K562 (cell line): ENCODE measurements around the gene SPINK4. TPM values are rescaled to one million over a fixed set of nuclear protein-coding genes. Genes with fewer than 3 reads are reported as not detected.
A peak's percentile ranks its signal among the peaks of the same experiment; 100 is the strongest.

Experiments
- C11orf30 ChIP-seq: fragments of 450-650 bp; IDR thresholded peaks from 2 replicates; pipeline ENCODE4 v1.6.1; 2016; ENCODE audit warnings: low read depth, mild to moderate bottlenecking
- ELF4 ChIP-seq: fragments of 450-650 bp; formaldehyde crosslinking; IDR thresholded peaks from 2 replicates; pipeline ENCODE4 v1.4.0; 2022; ENCODE audit warnings: missing genetic modification characterization
- FIP1L1 ChIP-seq: fragments of 200-400 bp; formaldehyde crosslinking; IDR thresholded peaks from 2 replicates; pipeline ENCODE4 v1.6.1; 2018; ENCODE audit warnings: mild to moderate bottlenecking, low read depth, low read length; ENCODE audit not compliant: poor library complexity, severe bottlenecking
- HMG20B ChIP-seq: fragments of 250-450 bp; sonication (Bioruptor Pico); IDR thresholded peaks from 2 replicates; pipeline ENCODE4 v1.5.0; 2021; ENCODE audit warnings: mild to moderate bottlenecking
- MEF2A ChIP-seq: IDR thresholded peaks from 2 replicates; pipeline ENCODE4 v1.6.1; 2011; ENCODE audit warnings: low read depth, mild to moderate bottlenecking, low read length, moderate library complexity; ENCODE audit not compliant: control insufficient read depth
- NFIC ChIP-seq: fragments of 450-650 bp; IDR thresholded peaks from 2 replicates; pipeline ENCODE4 v1.6.1; 2017; ENCODE audit warnings: mild to moderate bottlenecking, inconsistent platforms
- NFRKB ChIP-seq: fragments of 450-650 bp; IDR thresholded peaks from 2 replicates; pipeline ENCODE4 v1.6.1; 2016; ENCODE audit warnings: low read depth
- NR2C1 ChIP-seq, 2 experiments: fragments of 450-650 bp; IDR thresholded peaks; 2 replicates each; pipeline ENCODE4 v1.6.1; 2017; ENCODE audit warnings: mild to moderate bottlenecking in 2 of 2, antibody characterized with exemption in 1 of 2, inconsistent platforms in 1 of 2, missing compliant biosample characterization in 1 of 2, missing genetic modification characterization in 1 of 2
- POLR2A ChIP-seq: fragments of 450-650 bp; conservative IDR thresholded peaks from 2 replicates; pipeline ENCODE4 v1.6.1; 2016
- POLR2H ChIP-seq: IDR thresholded peaks from 2 replicates; pipeline ENCODE4 v1.6.1; 2016; ENCODE audit warnings: missing genetic modification characterization, low read depth, mild to moderate bottlenecking, control low read depth, missing compliant biosample characterization, moderate library complexity
- TOE1 ChIP-seq, 2 experiments: fragments of 450-650 bp in 1 of 2; sonication (generic) in 1 of 2; formaldehyde crosslinking in 1 of 2; IDR thresholded peaks; 2 replicates each; pipeline versions ENCODE4 v1.7.1 to v1.8.0; 2016 to 2022; ENCODE audit warnings: borderline replicate concordance in 2 of 2, mild to moderate bottlenecking in 2 of 2, antibody characterized with exemption in 1 of 2, inconsistent platforms in 1 of 2, low read depth in 1 of 2, missing genetic modification reagents in 1 of 2, moderate library complexity in 1 of 2
- ZNF311 ChIP-seq: fragments of 250-450 bp; sonication (Bioruptor Pico); IDR thresholded peaks from 2 replicates; pipeline ENCODE4 v1.4.0; 2020; ENCODE audit warnings: mild to moderate bottlenecking, moderate library complexity
- polyA plus RNA-seq, 8 experiments: library from polyadenylated mRNA; depleted of rRNA in 4 of 8; stranded (reverse) in 5 of 8; unstranded in 3 of 8; fragments of >200 nt; fragmentation: Nextera tagmentation in 2 of 8; fragmentation: Illumina TruSeq in 1 of 8; extraction: Ambion mirVana in 2 of 8; extraction: Trizol in 1 of 8; gene quantifications; 2 replicates each; pipeline versions ENCODE4 v1.2.1 to v1.2.3, GENCODE V29; 2011 to 2014; ENCODE audit warnings: inconsistent platforms in 1 of 8, missing spikeins in 1 of 8
- total RNA-seq, 7 experiments: library from RNA; depleted of rRNA in 6 of 7; stranded (reverse); fragments of >200 nt in 6 of 7; fragmentation: Illumina TruSeq in 2 of 7; extraction: Trizol in 2 of 7; gene quantifications; 2 replicates each; pipeline versions ENCODE4 v1.2.1 to v1.2.3, GENCODE V29; 2011 to 2021; ENCODE audit warnings: low replicate concordance in 1 of 7
- TF ChIP-seq, protein P1 (sequence below): sonication (generic); formaldehyde crosslinking; IDR thresholded peaks from 2 replicates; pipeline ENCODE4 v1.8.0; 2023; ENCODE audit warnings: mild to moderate bottlenecking, missing genetic modification reagents
- TF ChIP-seq, protein P2 (sequence below), 2 experiments: fragments of 450-650 bp in 1 of 2; sonication (generic) in 1 of 2; formaldehyde crosslinking; conservative IDR thresholded peaks; 2 replicates each; pipeline versions ENCODE4 v1.4.0 to v1.8.1; 2020 to 2022; ENCODE audit warnings: mild to moderate bottlenecking in 1 of 2, missing genetic modification reagents in 1 of 2
- TF ChIP-seq, protein P3 (sequence below): sonication (generic); formaldehyde crosslinking; IDR thresholded peaks from 2 replicates; pipeline ENCODE4 v1.8.1; 2023; ENCODE audit warnings: mild to moderate bottlenecking, missing genetic modification reagents
- TF ChIP-seq, protein P4 (sequence below): fragments of 250-450 bp; sonication (Bioruptor Pico); IDR thresholded peaks from 2 replicates; pipeline ENCODE4 v1.4.0; 2020
- TF ChIP-seq, protein P5 (sequence below): fragments of 450-650 bp; formaldehyde crosslinking; IDR thresholded peaks from 2 replicates; pipeline ENCODE4 v1.4.0; 2022; ENCODE audit warnings: missing genetic modification characterization

Gene SPINK4
- total and polyA plus RNA-seq, 9 of the 15 experiments (the other 6 are each of a cell fraction or from before 2014, with no cell fraction given): 0.74 to 5.5 (median 2.1) TPM; not detected in 2

DNA sequence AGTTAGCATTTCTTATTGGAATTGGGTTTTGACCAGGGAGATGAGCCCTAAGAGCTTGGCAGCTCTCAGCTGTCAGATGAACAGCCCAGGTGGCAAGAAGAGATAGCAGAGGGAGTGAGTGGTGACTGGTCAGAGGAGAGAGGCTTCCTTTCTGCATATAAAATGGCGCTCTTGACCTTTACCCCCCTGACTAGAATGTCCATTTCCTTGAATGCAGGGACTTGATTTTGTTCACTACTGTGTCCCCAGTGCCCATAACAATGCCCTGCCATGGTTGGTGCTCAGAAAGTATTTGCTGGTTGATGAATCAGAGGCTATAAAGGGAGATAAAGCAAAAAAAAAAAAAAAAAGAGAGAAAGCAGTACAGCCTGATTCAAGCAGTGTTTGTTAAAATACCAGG lies 32.1 kb downstream of the SPINK4 start (continued):
- TF ChIP-seq POLR2H (tag) (no peak), C11orf30 (no peak), HMG20B (CRISPR knock-in tag) (no peak), TOE1 (IDR thresholded peaks at IDR 0.05; ENCODE audit: borderline replicate concordance) (no peak), TOE1 (CRISPR knock-in tag; IDR thresholded peaks at IDR 0.05; ENCODE audit: borderline replicate concordance, low read depth) (no peak), FIP1L1 (no peak), ZNF311 (no peak), NFIC (no peak), NFRKB (no peak), NR2C1 (IDR thresholded peaks at IDR 0.05) (peak; percentile 44; the same call in 1 of the 2 replicates), NR2C1 (tag; IDR thresholded peaks at IDR 0.05) (peak; percentile 41; the same call in 1 of the 2 replicates), MEF2A (no peak), POLR2A (no peak), ELF4 (CRISPR knock-in tag) (no peak)
- TF ChIP-seq, protein P1, sequence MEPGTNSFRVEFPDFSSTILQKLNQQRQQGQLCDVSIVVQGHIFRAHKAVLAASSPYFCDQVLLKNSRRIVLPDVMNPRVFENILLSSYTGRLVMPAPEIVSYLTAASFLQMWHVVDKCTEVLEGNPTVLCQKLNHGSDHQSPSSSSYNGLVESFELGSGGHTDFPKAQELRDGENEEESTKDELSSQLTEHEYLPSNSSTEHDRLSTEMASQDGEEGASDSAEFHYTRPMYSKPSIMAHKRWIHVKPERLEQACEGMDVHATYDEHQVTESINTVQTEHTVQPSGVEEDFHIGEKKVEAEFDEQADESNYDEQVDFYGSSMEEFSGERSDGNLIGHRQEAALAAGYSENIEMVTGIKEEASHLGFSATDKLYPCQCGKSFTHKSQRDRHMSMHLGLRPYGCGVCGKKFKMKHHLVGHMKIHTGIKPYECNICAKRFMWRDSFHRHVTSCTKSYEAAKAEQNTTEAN: no peak
- TF ChIP-seq, protein P2, sequence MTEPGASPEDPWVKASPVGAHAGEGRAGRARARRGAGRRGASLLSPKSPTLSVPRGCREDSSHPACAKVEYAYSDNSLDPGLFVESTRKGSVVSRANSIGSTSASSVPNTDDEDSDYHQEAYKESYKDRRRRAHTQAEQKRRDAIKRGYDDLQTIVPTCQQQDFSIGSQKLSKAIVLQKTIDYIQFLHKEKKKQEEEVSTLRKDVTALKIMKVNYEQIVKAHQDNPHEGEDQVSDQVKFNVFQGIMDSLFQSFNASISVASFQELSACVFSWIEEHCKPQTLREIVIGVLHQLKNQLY (CRISPR knock-in tag; conservative IDR thresholded peaks at IDR 0.05): no peak
- TF ChIP-seq, protein P3, sequence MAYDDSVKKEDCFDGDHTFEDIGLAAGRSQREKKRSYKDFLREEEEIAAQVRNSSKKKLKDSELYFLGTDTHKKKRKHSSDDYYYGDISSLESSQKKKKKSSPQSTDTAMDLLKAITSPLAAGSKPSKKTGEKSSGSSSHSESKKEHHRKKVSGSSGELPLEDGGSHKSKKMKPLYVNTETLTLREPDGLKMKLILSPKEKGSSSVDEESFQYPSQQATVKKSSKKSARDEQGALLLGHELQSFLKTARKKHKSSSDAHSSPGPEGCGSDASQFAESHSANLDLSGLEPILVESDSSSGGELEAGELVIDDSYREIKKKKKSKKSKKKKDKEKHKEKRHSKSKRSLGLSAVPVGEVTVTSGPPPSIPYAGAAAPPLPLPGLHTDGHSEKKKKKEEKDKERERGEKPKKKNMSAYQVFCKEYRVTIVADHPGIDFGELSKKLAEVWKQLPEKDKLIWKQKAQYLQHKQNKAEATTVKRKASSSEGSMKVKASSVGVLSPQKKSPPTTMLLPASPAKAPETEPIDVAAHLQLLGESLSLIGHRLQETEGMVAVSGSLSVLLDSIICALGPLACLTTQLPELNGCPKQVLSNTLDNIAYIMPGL (CRISPR knock-in tag): no peak
- TF ChIP-seq, protein P4, sequence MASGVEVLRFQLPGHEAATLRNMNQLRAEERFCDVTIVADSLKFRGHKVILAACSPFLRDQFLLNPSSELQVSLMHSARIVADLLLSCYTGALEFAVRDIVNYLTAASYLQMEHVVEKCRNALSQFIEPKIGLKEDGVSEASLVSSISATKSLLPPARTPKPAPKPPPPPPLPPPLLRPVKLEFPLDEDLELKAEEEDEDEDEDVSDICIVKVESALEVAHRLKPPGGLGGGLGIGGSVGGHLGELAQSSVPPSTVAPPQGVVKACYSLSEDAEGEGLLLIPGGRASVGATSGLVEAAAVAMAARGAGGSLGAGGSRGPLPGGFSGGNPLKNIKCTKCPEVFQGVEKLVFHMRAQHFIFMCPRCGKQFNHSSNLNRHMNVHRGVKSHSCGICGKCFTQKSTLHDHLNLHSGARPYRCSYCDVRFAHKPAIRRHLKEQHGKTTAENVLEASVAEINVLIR (CRISPR knock-in tag): no peak
- TF ChIP-seq, protein P5, sequence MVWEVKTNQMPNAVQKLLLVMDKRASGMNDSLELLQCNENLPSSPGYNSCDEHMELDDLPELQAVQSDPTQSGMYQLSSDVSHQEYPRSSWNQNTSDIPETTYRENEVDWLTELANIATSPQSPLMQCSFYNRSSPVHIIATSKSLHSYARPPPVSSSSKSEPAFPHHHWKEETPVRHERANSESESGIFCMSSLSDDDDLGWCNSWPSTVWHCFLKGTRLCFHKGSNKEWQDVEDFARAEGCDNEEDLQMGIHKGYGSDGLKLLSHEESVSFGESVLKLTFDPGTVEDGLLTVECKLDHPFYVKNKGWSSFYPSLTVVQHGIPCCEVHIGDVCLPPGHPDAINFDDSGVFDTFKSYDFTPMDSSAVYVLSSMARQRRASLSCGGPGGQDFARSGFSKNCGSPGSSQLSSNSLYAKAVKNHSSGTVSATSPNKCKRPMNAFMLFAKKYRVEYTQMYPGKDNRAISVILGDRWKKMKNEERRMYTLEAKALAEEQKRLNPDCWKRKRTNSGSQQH (CRISPR knock-in tag): no peak
